Myocyte (in vitro differentiated cells): ENCODE results near the gene XRN2. TPM values are rescaled to one million over a fixed set of nuclear protein-coding genes. Genes with fewer than 3 reads are reported as not detected.
"Not testable (repeated sequence)": the region's sequence is repeated elsewhere in the genome, so short reads cannot be mapped to it uniquely, and the experiment has no call there.

ENCODE experiments used
- DNase-seq: peaks from one replicate; pipeline ENCODE4 v3.0.0-alpha.2; 2012; ENCODE audit warnings: low read depth
- total RNA-seq: library from RNA; depleted of rRNA; stranded (reverse); fragments of >200 nt; gene quantifications from 2 replicates; pipeline ENCODE4 v1.2.3, GENCODE V29; 2014

Gene XRN2
- total RNA-seq, 1 donor from 2014 or later: 91.1 TPM

- not testable (repeated sequence) for DNase-seq
Measured at GRCh38 chr20:21423712-21424111, 120.6 kb downstream of the XRN2 start.

GRCh38 chr20:21424846-21425245 lies 121.7 kb downstream of the XRN2 start:
- no peak for DNase-seq

- no peak for DNase-seq
Measured at GRCh38 chr20:21430020-21430419, 126.9 kb downstream of the XRN2 start.

GRCh38 chr20:21432911-21433310 lies 129.8 kb downstream of the XRN2 start:
- no peak for DNase-seq

GRCh38 chr20:21433329-21433890 lies 130.3 kb downstream of the XRN2 start:
- DNase-seq: no peak

- peak; percentile 41 for DNase-seq
Measured at GRCh38 chr20:21435576-21435975, 132.4 kb downstream of the XRN2 start.

GRCh38 chr20:21436205-21436604 lies 133.1 kb downstream of the XRN2 start:
- peak; percentile 61 for DNase-seq

- DNase-seq: no peak
Measured at GRCh38 chr20:21437248-21437647, 134.1 kb downstream of the XRN2 start.

GRCh38 chr20:21437816-21438215 lies 134.7 kb downstream of the XRN2 start:
- no peak for DNase-seq

Other genes starting within 250 kb of the XRN2 start
- gene LINC00237, start 197.0 kb upstream of the XRN2 start, total RNA-seq: not detected in 2 replicates
- gene KIZ, start 177.2 kb upstream of the XRN2 start, total RNA-seq: 16.9 and 29.0 TPM in 2 replicates
- not detected in 2 replicates for gene NKX2-4, start 94.2 kb downstream of the XRN2 start, total RNA-seq
- not detected in 2 replicates for gene NKX2-2, start 210.7 kb downstream of the XRN2 start, total RNA-seq